Neutrophil (primary cell): ENCODE data around the gene CCDC71L.
A peak's percentile ranks its signal among the peaks of the same experiment; 100 is the strongest.

Experiments used
- H3K27ac ChIP-seq: fragments of 200-600 bp; sonication (generic); 2 replicates; pipeline ENCODE4 v1.5.1; 2016; ENCODE audit warnings: mild to moderate bottlenecking, moderate library complexity
- H3K27me3 ChIP-seq: fragments of 200-600 bp; sonication (generic); 2 replicates; pipeline ENCODE4 v1.6.0; 2016; ENCODE audit warnings: mild to moderate bottlenecking
- H3K36me3 ChIP-seq: fragments of 200-600 bp; sonication (generic); 2 replicates; pipeline ENCODE4 v1.5.1; 2017
- H3K4me1 ChIP-seq, 2 experiments: fragments of 200-600 bp in 1 of 2; sonication (generic) in 1 of 2; 1 replicate in 1 of 2; 2 replicates in 1 of 2; pipeline versions ENCODE4 v1.5.1 to v1.6.1; 2013 to 2016; ENCODE audit warnings: low read depth in 1 of 2, low read length in 1 of 2, mild to moderate bottlenecking in 1 of 2, moderate library complexity in 1 of 2; ENCODE audit not compliant: control insufficient read depth in 1 of 2, insufficient read depth in 1 of 2
- H3K4me3 ChIP-seq, 2 experiments: fragments of 200-600 bp in 1 of 2; sonication (generic) in 1 of 2; 1 replicate in 1 of 2; 2 replicates in 1 of 2; pipeline ENCODE4 v1.5.1; 2013 to 2016; ENCODE audit warnings: low read depth in 1 of 2, low read length in 1 of 2, mild to moderate bottlenecking in 1 of 2, moderate library complexity in 1 of 2
- H3K9me3 ChIP-seq: fragments of 200-600 bp; sonication (generic); 2 replicates; pipeline ENCODE4 v1.5.1; 2016
- CTCF ChIP-seq: fragments of 200-600 bp; sonication (generic); IDR thresholded peaks from 2 replicates; pipeline ENCODE4 v1.5.1; 2016; ENCODE audit warnings: antibody characterized with exemption

The CCDC71L gene

GRCh38 chr7:106659166-106659962, 1.6 kb downstream of the CCDC71L start:
- Histone ChIP-seq H3K36me3 (no peaks in the 10 kb centered on the region), H3K27ac (peak overlapping the region; percentile 91), H3K4me3 (peak overlapping the region; percentile 73 to 90), H3K27me3 (no peaks in the 10 kb centered on the region), H3K9me3 (no peaks in the 10 kb centered on the region), H3K4me1 (peaks cover 11 to 14% of the 10 kb centered on the region in 2 experiments)
- no peak for TF ChIP-seq CTCF

- TF ChIP-seq CTCF, result no peak
- H3K9me3 ChIP-seq, result no peaks in the 10 kb centered on the region
- H3K27me3 ChIP-seq, result no peaks in the 10 kb centered on the region
- peaks cover 11 to 14% of the 10 kb centered on the region in 2 experiments for H3K4me1 ChIP-seq
- peak overlapping the region; percentile 73 to 90 for H3K4me3 ChIP-seq
- no peak overlapping the region for H3K27ac ChIP-seq
- no peaks in the 10 kb centered on the region for H3K36me3 ChIP-seq
Observed at GRCh38 chr7:106658316-106659165, 2.4 kb downstream of the CCDC71L start.

GRCh38 chr7:106657085-106657991, 3.6 kb downstream of the CCDC71L start:
- Histone ChIP-seq H3K36me3 (no peaks in the 10 kb centered on the region), H3K4me1 (peaks cover 11 to 14% of the 10 kb centered on the region in 2 experiments), H3K27me3 (no peaks in the 10 kb centered on the region), H3K4me3 (no peak overlapping the region), H3K27ac (no peak overlapping the region), H3K9me3 (no peaks in the 10 kb centered on the region)
- no peak for TF ChIP-seq CTCF

GRCh38 chr7:106655703-106656498, 5.1 kb downstream of the CCDC71L start:
- no peaks in the 10 kb centered on the region for H3K9me3 ChIP-seq
- peaks cover 11 to 14% of the 10 kb centered on the region in 2 experiments for H3K4me1 ChIP-seq
- H3K4me3 ChIP-seq, result no peak overlapping the region
- H3K36me3 ChIP-seq, result no peaks in the 10 kb centered on the region
- TF ChIP-seq CTCF, result no peak
- H3K27ac ChIP-seq, result no peak overlapping the region
- no peaks in the 10 kb centered on the region for H3K27me3 ChIP-seq
